Keratinocyte (primary cell): Measurements from ENCODE around the gene VASN. TPM values are rescaled to one million over a fixed set of nuclear protein-coding genes. Genes with fewer than 3 reads are reported as not detected.
"Not testable (repeated sequence)": the region's sequence is repeated elsewhere in the genome, so short reads cannot be mapped to it uniquely, and the experiment has no call there.

ENCODE experiments used
- DNase-seq: peaks from one replicate; pipeline ENCODE4 v3.0.0-alpha.2; 2011; ENCODE audit warnings: low read depth, missing footprints, low spot score
- FAIRE-seq: peaks from 2 replicates; lab custom pipeline; 2011; peaks lifted over from hg19 to GRCh38; lab: Jason Lieb, UNC
- H2AFZ ChIP-seq: 2 replicates; pipeline ENCODE4 v1.6.0; 2012; ENCODE audit warnings: low read length, control low read depth, inconsistent platforms; ENCODE audit not compliant: control insufficient read depth
- H3K27ac ChIP-seq: 2 replicates; pipeline ENCODE4 v1.5.1; 2011; ENCODE audit warnings: low read length; ENCODE audit not compliant: control insufficient read depth, insufficient read depth
- H3K27me3 ChIP-seq: 3 replicates; pipeline ENCODE4 v1.6.0; 2011; ENCODE audit warnings: low read length; ENCODE audit not compliant: control insufficient read depth, insufficient read depth; ENCODE audit errors: extremely low read depth
- H3K36me3 ChIP-seq, 2 experiments: 2 replicates in 1 of 2; 3 replicates in 1 of 2; pipeline ENCODE4 v1.5.1; 2011; ENCODE audit warnings: low read length in 2 of 2, mild to moderate bottlenecking in 1 of 2; ENCODE audit not compliant: control insufficient read depth in 2 of 2, insufficient read depth in 2 of 2; ENCODE audit errors: extremely low read depth in 1 of 2
- H3K4me1 ChIP-seq: 3 replicates; pipeline ENCODE4 v1.5.1; 2011; ENCODE audit warnings: low read length; ENCODE audit not compliant: control insufficient read depth, insufficient read depth; ENCODE audit errors: extremely low read depth
- H3K4me2 ChIP-seq: 3 replicates; pipeline ENCODE4 v1.6.0; 2011; ENCODE audit warnings: low read depth, low read length; ENCODE audit not compliant: control insufficient read depth, insufficient read depth; ENCODE audit errors: extremely low read depth
- H3K4me3 ChIP-seq, 3 experiments: fragments of 200-600 bp in 1 of 3; sonication (generic) in 1 of 3; 2 replicates in 2 of 3; 3 replicates in 1 of 3; pipeline ENCODE4 v1.5.1; 2011 to 2016; ENCODE audit warnings: low read length in 3 of 3, mild to moderate bottlenecking in 3 of 3, control low read depth in 2 of 3, inconsistent platforms in 1 of 3, low read depth in 1 of 3, mixed read lengths in 1 of 3, mixed run types in 1 of 3, moderate library complexity in 1 of 3; ENCODE audit not compliant: control insufficient read depth in 2 of 3, insufficient read depth in 2 of 3; ENCODE audit errors: extremely low read depth in 1 of 3
- H3K79me2 ChIP-seq: 2 replicates; pipeline ENCODE4 v1.6.0; 2012; ENCODE audit warnings: low read length; ENCODE audit not compliant: control insufficient read depth, insufficient read depth
- H3K9ac ChIP-seq: 3 replicates; pipeline ENCODE4 v1.6.0; 2011; ENCODE audit warnings: low read length; ENCODE audit not compliant: control insufficient read depth, insufficient read depth; ENCODE audit errors: extremely low read depth
- H3K9me1 ChIP-seq: 3 replicates; pipeline ENCODE4 v1.6.0; 2011; ENCODE audit warnings: low read length; ENCODE audit not compliant: control insufficient read depth, insufficient read depth; ENCODE audit errors: extremely low read depth
- H3K9me3 ChIP-seq: 2 replicates; pipeline ENCODE4 v1.5.1; 2012; ENCODE audit warnings: low read depth, low read length; ENCODE audit not compliant: control insufficient read depth
- H4K20me1 ChIP-seq: 3 replicates; pipeline ENCODE4 v1.6.0; 2011; ENCODE audit warnings: low read length; ENCODE audit not compliant: control insufficient read depth, insufficient read depth; ENCODE audit errors: extremely low read depth
- EZH2 ChIP-seq: IDR thresholded peaks from one replicate; pipeline ENCODE4 v1.6.1; 2012; ENCODE audit warnings: inconsistent platforms, mild to moderate bottlenecking, low read length, moderate library complexity
- dilution Hi-C: fragments of 300-500 bp; cut with MboI; formaldehyde crosslinking; loops from one replicate; pipeline ENCODE4 v1.7.0; 2020; ENCODE audit warnings: low sequenced_read_pairs; ENCODE audit not compliant: extremely low pct_ligation_motif_present
- polyA plus RNA-seq, 5 experiments: library from polyadenylated mRNA; depleted of rRNA in 3 of 5; stranded (reverse) in 3 of 5; stranded (forward) in 1 of 5; unstranded in 1 of 5; fragments of >200 nt; gene quantifications; 1 replicate in 1 of 5; 2 replicates in 3 of 5; 3 replicates in 1 of 5; pipeline versions ENCODE4 v1.2.1 to v1.2.3, GENCODE V29; 2011 to 2012; ENCODE audit warnings: missing spikeins in 2 of 5, low read depth in 1 of 5, low replicate concordance in 1 of 5
- TF ChIP-seq, protein P1 (sequence below), 3 experiments: IDR thresholded peaks in 1 of 3; conservative IDR thresholded peaks in 1 of 3; optimal IDR thresholded peaks in 1 of 3; 2 replicates in 2 of 3; 3 replicates in 1 of 3; pipeline versions ENCODE3 to v1.5.1; 2011; ENCODE audit warnings: low read length in 3 of 3, mild to moderate bottlenecking in 3 of 3, moderate library complexity in 2 of 3, control low read depth in 1 of 3, inconsistent platforms in 1 of 3; ENCODE audit not compliant: insufficient read depth in 2 of 3; ENCODE audit errors: extremely low read depth in 1 of 3

VASN gene
- polyA plus RNA-seq, 1 donor (not counting 4 experiments of a cell fraction or from before 2014, with no cell fraction given), result 0.37 TPM

DNA sequence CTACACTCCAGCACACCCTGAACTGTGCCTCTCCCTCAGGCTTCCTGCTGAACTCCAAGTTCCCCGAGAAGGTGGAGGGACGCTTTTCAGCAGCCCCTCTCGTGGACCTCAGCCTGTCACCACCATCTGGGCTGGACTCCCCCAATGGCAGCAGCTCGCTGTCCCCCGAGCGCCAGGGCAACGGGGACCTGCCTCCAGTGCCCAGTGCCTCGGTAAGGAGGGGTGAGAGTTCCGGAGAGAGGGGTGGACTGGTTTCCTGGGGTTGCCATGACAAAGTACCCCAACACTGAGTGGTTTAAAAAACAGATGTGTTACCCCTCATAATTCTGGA is 38.4 kb upstream of the VASN start:
- Histone ChIP-seq H3K9ac (no peak overlapping the region), H3K27ac (no peak overlapping the region), H3K4me3 (no peak overlapping the region), H3K9me3 (no peaks in the 10 kb centered on the region), H3K4me1 (peaks cover 2% of the 10 kb centered on the region), H2AFZ (no peak overlapping the region), H3K79me2 (peaks cover 17% of the 10 kb centered on the region), H3K27me3 (no peaks in the 10 kb centered on the region), H3K36me3 (peaks cover 4 to 7% of the 10 kb centered on the region in 2 experiments), H4K20me1 (peaks cover 3% of the 10 kb centered on the region), H3K9me1 (no peaks in the 10 kb centered on the region), H3K4me2 (no peak overlapping the region)
- TF ChIP-seq, protein P1, sequence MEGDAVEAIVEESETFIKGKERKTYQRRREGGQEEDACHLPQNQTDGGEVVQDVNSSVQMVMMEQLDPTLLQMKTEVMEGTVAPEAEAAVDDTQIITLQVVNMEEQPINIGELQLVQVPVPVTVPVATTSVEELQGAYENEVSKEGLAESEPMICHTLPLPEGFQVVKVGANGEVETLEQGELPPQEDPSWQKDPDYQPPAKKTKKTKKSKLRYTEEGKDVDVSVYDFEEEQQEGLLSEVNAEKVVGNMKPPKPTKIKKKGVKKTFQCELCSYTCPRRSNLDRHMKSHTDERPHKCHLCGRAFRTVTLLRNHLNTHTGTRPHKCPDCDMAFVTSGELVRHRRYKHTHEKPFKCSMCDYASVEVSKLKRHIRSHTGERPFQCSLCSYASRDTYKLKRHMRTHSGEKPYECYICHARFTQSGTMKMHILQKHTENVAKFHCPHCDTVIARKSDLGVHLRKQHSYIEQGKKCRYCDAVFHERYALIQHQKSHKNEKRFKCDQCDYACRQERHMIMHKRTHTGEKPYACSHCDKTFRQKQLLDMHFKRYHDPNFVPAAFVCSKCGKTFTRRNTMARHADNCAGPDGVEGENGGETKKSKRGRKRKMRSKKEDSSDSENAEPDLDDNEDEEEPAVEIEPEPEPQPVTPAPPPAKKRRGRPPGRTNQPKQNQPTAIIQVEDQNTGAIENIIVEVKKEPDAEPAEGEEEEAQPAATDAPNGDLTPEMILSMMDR (optimal IDR thresholded peaks at IDR 0.05 in 1 of 3, IDR thresholded peaks at IDR 0.05 in 1 of 3, conservative IDR thresholded peaks at IDR 0.05 in 1 of 3; ENCODE audit: extremely low read depth in 1 of 3, insufficient read depth in 2 of 3, low read length in 3 of 3), result no peak
- TF ChIP-seq EZH2, result no peak
- DNase-seq (no peak), FAIRE-seq (no peak)
- dilution Hi-C loops, result no loop called here

DNA sequence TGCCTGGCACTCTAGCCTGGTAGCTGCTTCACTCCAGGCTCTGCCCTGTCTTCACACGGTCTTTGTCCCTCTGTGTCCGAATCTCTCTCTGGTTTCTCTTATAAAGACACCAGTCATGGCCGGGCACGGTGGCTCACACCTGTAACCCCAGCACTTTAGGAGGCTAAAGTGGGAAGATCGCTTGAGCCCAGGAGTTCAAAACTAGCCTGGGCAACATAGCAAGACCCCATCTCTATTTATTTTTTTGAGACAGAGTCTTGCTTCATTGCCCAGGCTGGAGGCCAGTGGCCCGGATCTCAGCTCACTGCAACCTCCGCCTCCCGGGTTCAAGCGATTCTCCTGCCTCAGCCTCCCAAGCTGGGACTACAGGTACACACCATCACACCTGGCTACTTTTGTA is 37.9 kb upstream of the VASN start:
- FAIRE-seq, H4K20me1 ChIP-seq, H3K9me1 ChIP-seq, H3K36me3 ChIP-seq, H3K4me2 ChIP-seq, H3K4me3 ChIP-seq, H3K9me3 ChIP-seq, H3K4me1 ChIP-seq, dilution Hi-C loops, H3K27me3 ChIP-seq, H3K27ac ChIP-seq, DNase-seq, H2AFZ ChIP-seq, H3K9ac ChIP-seq: not testable (repeated sequence)
- H3K79me2 ChIP-seq, result peaks cover 13% of the 10 kb centered on the region

DNA sequence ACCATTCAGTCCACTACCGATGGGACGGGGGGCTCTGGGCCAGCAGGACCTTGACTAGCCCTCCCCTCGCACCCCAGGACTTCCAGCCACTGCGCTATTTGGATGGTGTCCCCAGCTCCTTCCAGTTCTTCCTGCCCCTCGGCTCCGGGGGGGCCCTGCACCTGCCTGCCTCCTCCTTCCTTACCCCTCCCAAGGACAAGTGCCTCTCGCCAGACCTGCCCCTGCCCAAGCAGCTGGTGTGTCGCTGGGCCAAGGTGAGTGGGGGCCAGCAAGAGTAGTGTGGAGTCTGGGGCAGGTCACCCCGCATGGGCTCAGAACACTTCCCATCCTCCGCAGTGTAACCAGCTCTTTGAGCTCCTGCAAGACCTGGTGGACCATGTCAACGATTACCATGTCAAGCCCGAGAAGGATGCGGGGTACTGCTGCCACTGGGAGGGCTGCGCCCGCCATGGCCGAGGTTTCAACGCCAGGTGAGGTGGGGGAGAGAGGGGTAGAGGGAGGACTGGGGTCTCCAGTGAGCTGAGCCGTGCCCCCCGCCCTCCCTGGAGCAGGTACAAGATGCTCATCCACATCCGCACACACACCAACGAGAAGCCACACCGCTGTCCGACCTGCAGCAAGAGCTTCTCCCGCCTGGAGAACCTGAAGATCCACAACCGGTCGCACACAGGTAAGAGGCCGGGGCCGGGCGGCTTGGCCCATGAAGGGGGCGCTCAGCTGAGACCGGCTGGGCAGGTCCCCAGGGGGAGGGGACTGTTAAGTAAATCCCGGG is 36.7 kb upstream of the VASN start:
- H3K9me1 ChIP-seq, result no peaks in the 10 kb centered on the region
- TF ChIP-seq EZH2, result no peak
- TF ChIP-seq, protein P1 (optimal IDR thresholded peaks at IDR 0.05 in 1 of 3, IDR thresholded peaks at IDR 0.05 in 1 of 3, conservative IDR thresholded peaks at IDR 0.05 in 1 of 3; ENCODE audit: extremely low read depth in 1 of 3, insufficient read depth in 2 of 3, low read length in 3 of 3), result no peak
- H3K27ac ChIP-seq, result no peak overlapping the region
- H3K4me3 ChIP-seq, result no peak overlapping the region
- H3K4me1 ChIP-seq, result no peaks in the 10 kb centered on the region
- peaks cover 7 to 9% of the 10 kb centered on the region in 2 experiments for H3K36me3 ChIP-seq
- H3K9ac ChIP-seq, result no peak overlapping the region
- H2AFZ ChIP-seq, result no peak overlapping the region
- DNase-seq (no peak), FAIRE-seq (no peak)
- H3K4me2 ChIP-seq, result no peak overlapping the region
- H3K27me3 ChIP-seq, result no peaks in the 10 kb centered on the region
- dilution Hi-C loops, result no loop called here
- H3K79me2 ChIP-seq, result peaks cover 2% of the 10 kb centered on the region
- H3K9me3 ChIP-seq, result no peaks in the 10 kb centered on the region
- peaks cover 3% of the 10 kb centered on the region for H4K20me1 ChIP-seq
